ENCODE data around the gene LRRC9.
"Not testable (repeated sequence)": the region's sequence is repeated elsewhere in the genome, so short reads cannot be mapped to it uniquely, and the experiment has no call there.

Gene LRRC9

GRCh38 chr14:59919570-59920377 lies at the start of gene LRRC9:
Gene LRRC9 (plus strand): TSS chr14:59920144.
- DNase-seq (ENCODE audit: low spot score), result peak; percentile 25

GRCh38 chr14:59870277-59871165 lies 49.4 kb upstream of the LRRC9 start, which contains the start of gene RTN1:
Gene RTN1 (minus strand): TSS chr14:59870776. CDS start chr14:59870630, 146 bp downstream.
- no peak for DNase-seq (ENCODE audit: low spot score)

- DNase-seq (ENCODE audit: low spot score), result no peak
These were observed 48.8 kb upstream of the LRRC9 start for GRCh38 chr14:59871166-59871495.

- no peak for DNase-seq (ENCODE audit: low spot score)
These were observed 37.0 kb upstream of the LRRC9 start for GRCh38 chr14:59882957-59883356.

- DNase-seq (ENCODE audit: low spot score), result no peak
These were observed 29.3 kb upstream of the LRRC9 start for GRCh38 chr14:59890676-59891075.

- DNase-seq (ENCODE audit: low spot score), result no peak
These were observed 24.2 kb upstream of the LRRC9 start for GRCh38 chr14:59895721-59896120.

- no peak for DNase-seq (ENCODE audit: low spot score)
These were observed 22.1 kb upstream of the LRRC9 start for GRCh38 chr14:59897757-59898383.

GRCh38 chr14:59900556-59900955 lies 19.4 kb upstream of the LRRC9 start:
- no peak for DNase-seq (ENCODE audit: low spot score)

- DNase-seq (ENCODE audit: low spot score), result no peak
These were observed 15.8 kb upstream of the LRRC9 start for GRCh38 chr14:59904184-59904583.

GRCh38 chr14:59905188-59905587 lies 14.8 kb upstream of the LRRC9 start:
- DNase-seq (ENCODE audit: low spot score), result no peak

- DNase-seq (ENCODE audit: low spot score), result no peak
These were observed 7.5 kb upstream of the LRRC9 start for GRCh38 chr14:59912443-59912842.

- no peak for DNase-seq (ENCODE audit: low spot score)
These were observed 6.8 kb upstream of the LRRC9 start for GRCh38 chr14:59913187-59913586.

- DNase-seq (ENCODE audit: low spot score), result no peak
These were observed 947 bp upstream of the LRRC9 start for GRCh38 chr14:59918824-59919569.

GRCh38 chr14:59920378-59920683 lies 387 bp downstream of the LRRC9 start:
- no peak for DNase-seq (ENCODE audit: low spot score)

GRCh38 chr14:59925797-59926196 lies 5.9 kb downstream of the LRRC9 start:
- DNase-seq (ENCODE audit: low spot score), result no peak

- no peak for DNase-seq (ENCODE audit: low spot score)
These were observed 6.6 kb downstream of the LRRC9 start for GRCh38 chr14:59926534-59926933.

GRCh38 chr14:59931237-59931636 lies 11.3 kb downstream of the LRRC9 start:
- no peak for DNase-seq (ENCODE audit: low spot score)

- DNase-seq (ENCODE audit: low spot score), result no peak
These were observed 16.2 kb downstream of the LRRC9 start for GRCh38 chr14:59936145-59936544.

GRCh38 chr14:59939828-59940227 lies 19.9 kb downstream of the LRRC9 start:
- DNase-seq (ENCODE audit: low spot score), result no peak

- not testable (repeated sequence) for DNase-seq (ENCODE audit: low spot score)
These were observed 22.4 kb downstream of the LRRC9 start for GRCh38 chr14:59942296-59942862.

- no peak for DNase-seq (ENCODE audit: low spot score)
These were observed 25.0 kb downstream of the LRRC9 start for GRCh38 chr14:59944909-59945308.

- not testable (repeated sequence) for DNase-seq (ENCODE audit: low spot score)
These were observed 32.2 kb downstream of the LRRC9 start for GRCh38 chr14:59952141-59952540.

All from CD4-positive, alpha-beta T cell treated with Interleukin-2 at 100 ng/mL for 4 hours (primary cell).